HepG2 (cell line): ENCODE measurements around the gene TBC1D22A.

Source experiments
- MAFK ChIP-seq, 2 experiments: IDR thresholded peaks in 1 of 2; conservative IDR thresholded peaks in 1 of 2; 2 replicates each; pipeline ENCODE4 v1.6.1; 2011; ENCODE audit warnings: improper control_type of control experiment in 2 of 2, low read length in 2 of 2
- NR2F1 ChIP-seq, 2 experiments: fragments of 450-650 bp in 1 of 2; formaldehyde crosslinking in 1 of 2; IDR thresholded peaks; 2 replicates each; pipeline versions ENCODE4 v1.5.0 to v1.6.1; 2016 to 2020; ENCODE audit warnings: mild to moderate bottlenecking in 1 of 2, missing compliant biosample characterization in 1 of 2, missing genetic modification reagents in 1 of 2, moderate library complexity in 1 of 2
- POLR2A ChIP-seq, 2 experiments: IDR thresholded peaks; 2 replicates each; pipeline ENCODE4 v1.6.1; 2011; ENCODE audit warnings: low read depth in 2 of 2, low read length in 2 of 2, mild to moderate bottlenecking in 1 of 2, moderate library complexity in 1 of 2; ENCODE audit not compliant: insufficient read depth in 1 of 2
- RFX5 ChIP-seq: IDR thresholded peaks from 2 replicates; pipeline ENCODE4 v1.6.1; 2011; ENCODE audit warnings: low read depth, low read length, improper control_type of control experiment
- ZNF3 ChIP-seq: IDR thresholded peaks from 2 replicates; pipeline ENCODE4 v1.7.0; 2017; ENCODE audit warnings: inconsistent platforms

DNA sequence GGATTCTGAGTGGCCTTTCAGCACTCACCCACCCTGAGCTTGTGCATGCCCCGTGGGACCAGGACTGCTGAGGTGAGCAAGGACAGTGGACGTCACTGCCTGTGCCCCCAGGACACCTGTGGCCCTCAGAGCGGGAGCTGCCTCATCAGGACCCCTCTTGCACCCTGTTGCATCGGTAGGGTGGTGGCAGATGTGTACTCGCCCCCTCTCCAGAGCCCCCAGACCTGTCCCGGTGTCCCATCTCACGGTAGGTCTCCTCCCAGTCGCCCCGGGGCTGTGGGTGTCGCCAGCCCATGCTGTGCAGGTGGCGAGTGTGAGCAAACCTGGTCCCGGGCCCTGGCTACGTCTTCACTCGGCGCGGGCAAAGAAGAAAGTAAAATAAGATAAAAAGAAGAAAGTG lies 374.2 kb downstream of the TBC1D22A start:
- no peak for TF ChIP-seq ZNF3 (CRISPR knock-in tag)
- no peak for TF ChIP-seq RFX5
- TF ChIP-seq MAFK (conservative IDR thresholded peaks at IDR 0.05 in 1 of 2, IDR thresholded peaks at IDR 0.05 in 1 of 2; ENCODE audit: low read length in 2 of 2), result no peak
- TF ChIP-seq NR2F1 (CRISPR knock-in tag; IDR thresholded peaks at IDR 0.05), result no peak
- TF ChIP-seq POLR2A (IDR thresholded peaks at IDR 0.05; ENCODE audit: insufficient read depth in 1 of 2, low read depth in 2 of 2, low read length in 2 of 2), result no peak
